Measurements from ENCODE around the gene BEND7.
"Not testable (repeated sequence)": the region's sequence is repeated elsewhere in the genome, so short reads cannot be mapped to it uniquely, and the experiment has no call there.

BEND7 gene, protein sequence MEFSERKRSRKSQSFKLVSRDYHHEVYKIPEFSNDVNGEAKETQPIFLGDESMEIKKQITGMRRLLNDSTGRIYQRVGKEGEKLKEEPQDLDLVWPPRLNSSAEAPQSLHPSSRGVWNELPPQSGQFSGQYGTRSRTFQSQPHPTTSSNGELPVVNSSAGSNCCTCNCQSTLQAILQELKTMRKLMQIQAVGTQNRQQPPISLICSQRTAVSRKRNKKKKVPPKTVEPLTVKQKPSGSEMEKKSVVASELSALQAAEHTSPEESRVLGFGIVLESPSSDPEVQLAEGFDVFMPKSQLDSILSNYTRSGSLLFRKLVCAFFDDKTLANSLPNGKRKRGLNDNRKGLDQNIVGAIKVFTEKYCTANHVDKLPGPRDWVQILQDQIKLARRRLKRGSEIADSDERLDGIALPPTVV

DNA sequence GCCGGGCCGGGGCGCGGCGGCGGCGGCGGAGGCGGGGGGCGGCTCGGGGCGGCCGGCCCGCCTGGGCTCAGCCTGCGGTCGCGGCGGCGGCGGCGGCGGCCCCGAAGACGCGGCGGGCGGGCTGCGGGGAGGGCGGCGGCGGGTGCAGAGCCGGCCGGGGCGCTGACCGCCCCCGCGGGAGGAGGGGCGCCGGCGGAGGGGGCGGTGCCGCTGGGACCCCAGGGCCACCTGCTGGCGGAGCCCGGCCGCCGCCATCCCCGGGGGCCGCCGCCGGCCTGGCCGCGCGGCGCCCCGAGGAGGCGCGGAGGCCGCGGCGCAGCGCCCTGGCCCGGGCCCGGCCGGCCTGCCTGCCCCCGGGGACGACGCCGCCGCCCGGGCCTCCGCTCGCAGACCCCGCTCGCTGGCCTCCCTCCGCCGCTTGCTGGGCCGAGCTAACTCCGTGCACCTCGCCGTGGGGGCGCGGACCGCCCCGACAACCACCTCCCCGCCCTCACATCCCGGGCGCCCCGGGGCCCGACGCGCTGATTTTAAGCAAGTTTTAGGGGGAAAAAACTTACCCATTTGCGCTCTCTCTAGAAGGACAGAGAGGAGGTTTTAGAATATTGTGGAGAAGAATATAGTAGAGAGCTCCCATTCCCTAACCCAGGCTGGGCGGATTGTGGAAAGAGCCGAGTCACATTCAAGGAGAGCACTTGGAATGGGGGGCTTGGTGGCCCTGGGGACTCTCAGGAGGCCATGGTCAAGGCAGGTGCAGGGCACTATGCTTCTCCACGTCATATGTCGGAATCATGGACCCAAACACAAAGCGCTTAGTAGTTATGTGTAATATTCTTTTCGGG is at the start of gene BEND7:
BEND7 (minus strand) TSS at position 140 of the 839 bp plus-strand sequence. CDS start 481 bp downstream, outside the sequence.
- DNase-seq, result no peak

- no peak for DNase-seq
Observed at GRCh38 chr10:13573960-13574359, 45.1 kb upstream of the BEND7 start.

- no peak for DNase-seq
Observed at GRCh38 chr10:13571541-13571940, 42.7 kb upstream of the BEND7 start.

- DNase-seq, result no peak
Observed at GRCh38 chr10:13567030-13567429, 38.2 kb upstream of the BEND7 start.

DNA sequence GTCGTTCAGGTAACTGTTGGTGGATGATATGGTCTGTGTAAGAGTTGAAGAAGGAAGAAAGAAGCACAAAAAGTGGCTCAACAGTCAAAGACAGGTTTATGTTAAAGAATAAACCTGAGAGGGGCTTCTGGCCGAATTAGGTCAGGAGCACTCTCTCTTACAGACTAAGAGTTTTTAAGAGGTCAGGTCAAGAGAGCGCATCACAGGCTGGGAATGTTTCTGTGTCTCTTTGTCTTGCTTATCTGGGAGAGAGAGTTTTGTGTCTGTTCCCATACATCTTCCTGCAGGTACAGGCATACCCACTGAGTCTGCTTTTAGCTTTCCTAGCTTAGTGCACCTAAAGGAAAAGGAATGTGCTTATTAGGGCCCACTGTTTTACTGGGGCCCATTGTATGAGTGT is 35.8 kb upstream of the BEND7 start:
- DNase-seq, result no peak

DNA sequence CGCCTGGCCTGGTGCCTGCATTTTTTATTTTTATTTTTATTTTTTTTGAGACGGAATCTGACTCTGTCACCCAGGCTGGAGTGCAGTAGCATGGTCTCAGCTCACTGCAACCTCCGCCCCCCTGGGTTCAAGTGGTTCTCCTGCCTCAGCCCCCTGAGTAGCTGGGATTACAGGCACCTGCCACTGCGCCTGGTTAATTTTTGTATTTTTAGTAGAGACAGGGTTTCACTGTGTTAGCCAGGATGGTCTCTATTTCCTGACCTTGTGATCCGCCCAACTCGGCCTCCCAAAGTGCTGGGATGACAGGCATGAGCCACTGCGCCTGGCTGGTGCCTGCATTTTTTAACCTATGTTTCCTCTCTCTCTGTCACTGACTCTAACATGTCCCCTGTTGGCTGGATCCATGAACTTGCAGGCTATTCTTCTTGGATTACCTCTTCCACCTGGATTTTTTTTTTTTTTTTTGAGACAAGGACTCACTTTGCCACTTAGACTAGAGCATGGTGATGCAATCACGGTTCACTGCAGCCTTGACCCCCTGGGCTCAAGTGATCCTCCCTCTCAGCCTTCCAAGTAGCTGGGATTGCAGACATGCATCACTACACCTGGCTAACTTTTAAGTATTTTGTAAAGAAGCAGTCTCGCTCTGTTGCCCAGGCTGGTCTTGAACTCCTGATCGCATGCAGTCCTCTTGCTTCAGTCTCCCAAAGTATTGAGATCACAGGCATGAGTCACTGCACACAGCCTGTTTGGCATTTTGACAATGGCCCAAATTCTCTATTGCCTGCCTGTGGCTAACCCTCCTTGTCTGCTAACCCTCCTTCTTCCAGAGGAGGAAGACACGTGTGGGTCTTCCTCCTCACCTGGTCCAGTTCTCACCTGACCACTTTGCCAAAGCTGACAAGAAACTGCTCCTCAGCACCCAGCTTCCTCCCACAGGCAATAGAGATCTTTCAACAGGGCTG is 34.9 kb upstream of the BEND7 start:
- DNase-seq, result no peak

DNA sequence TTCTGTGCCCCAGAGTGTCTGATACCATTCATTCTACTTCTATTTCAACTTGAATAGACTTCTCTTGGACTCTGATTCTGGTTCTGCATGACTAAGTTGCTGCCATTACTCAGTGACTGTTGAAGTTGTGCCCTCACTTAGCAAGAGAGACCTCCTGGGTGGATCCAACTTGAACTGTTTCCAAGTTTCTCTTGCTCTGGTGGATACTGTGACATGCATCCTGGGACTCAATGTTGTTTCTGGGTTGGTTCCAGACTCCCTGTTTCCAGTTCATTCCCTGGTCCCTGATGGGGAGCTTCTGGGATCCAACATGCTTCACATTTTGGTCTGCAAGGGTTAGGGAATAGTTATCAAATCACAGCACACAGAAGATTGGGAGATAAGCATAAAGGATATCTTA is 31.8 kb upstream of the BEND7 start:
- no peak for DNase-seq

GRCh38 chr10:13559124-13559700 is 30.4 kb upstream of the BEND7 start:
- no peak for DNase-seq

- DNase-seq, result no peak
Observed at GRCh38 chr10:13555884-13556510, 27.2 kb upstream of the BEND7 start.

DNA sequence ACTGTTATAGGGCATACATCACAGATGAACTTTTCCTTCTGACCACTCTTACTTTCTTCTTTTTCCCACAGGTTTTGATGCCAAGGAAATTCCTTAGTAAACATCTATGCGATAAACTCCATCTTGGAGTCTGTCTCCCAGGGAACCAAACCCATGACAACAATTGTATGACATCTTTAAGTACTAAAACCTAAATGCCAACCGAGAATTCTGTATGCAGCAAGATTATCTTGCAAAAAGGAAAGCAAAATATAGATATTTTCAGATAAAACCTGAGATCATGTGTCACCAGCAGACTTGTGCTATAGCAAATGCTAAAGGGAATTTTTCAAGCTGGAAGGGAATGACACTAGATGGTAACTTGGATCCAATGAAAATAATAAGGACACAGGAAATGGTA is 22.0 kb upstream of the BEND7 start:
- DNase-seq, result no peak

DNA sequence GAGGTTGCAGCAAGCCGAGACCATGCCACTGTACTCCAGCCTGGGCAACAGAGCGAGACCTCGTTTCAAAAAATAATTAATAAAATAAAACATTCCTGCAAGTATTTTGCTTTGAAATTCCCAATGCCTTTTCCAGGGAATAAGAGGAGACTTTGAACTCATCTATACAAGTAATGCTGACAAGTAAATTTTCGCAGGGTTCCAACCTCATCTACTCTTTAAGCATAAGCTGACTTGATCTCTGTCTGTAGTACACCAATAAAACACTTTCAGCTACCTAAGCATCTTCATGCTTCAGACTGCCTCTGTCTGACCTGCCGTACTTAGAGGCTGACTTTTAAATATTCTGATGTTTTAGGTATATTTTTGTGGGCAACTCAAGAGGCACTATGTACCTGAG is 13.7 kb upstream of the BEND7 start:
- DNase-seq, result no peak

DNA sequence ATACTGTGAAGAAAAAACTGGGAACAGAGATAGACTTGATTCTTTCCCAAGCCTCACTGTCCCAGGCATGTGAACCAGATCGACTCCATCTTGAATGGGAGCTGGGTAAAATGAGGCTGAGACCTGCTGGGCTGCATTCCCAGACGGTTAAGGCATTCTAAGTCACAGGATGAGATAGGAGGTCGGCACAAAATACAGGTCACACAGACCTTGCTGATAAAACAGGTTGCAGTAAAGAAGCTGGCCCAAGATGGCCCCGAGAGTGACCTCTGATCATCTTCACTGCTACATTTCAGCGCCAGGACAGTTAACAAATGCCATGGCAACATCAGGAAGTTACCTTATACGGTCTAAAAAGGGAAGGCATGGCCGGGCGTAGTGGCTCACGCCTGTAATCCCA is 9.2 kb upstream of the BEND7 start:
- DNase-seq, result not testable (repeated sequence)

DNA sequence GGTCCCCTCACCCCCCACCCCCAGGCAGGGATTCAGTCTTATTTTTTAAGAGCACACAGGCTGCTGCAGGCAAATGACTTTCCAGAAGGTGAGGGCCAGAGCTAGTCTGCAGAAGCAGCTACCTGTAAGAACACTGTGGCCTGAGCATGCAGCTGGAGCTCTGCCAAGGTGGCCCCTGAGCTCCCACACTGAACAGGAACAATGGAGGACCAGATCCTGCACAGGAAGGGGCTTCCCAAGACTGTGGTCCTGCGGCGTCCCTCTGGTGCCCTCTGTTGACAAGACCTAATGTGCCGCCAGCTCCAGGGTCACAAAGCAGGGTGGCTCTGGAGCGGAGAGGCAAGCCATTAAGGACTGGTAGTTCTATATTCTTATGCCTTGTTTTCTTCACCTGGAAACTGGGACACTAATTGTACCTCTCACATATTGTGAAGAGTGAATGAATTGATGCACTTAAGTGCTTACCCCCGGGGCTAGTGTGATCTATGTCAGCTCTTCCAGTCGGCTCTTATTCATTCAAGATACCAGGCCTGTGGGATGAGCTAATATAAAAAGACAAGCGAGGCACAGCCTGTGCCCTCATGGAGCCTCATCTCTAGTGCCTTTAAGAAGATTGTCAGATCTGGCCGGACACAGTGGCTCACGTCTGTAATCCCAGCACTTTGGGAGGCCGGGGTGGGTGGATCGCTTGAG is 8.0 kb upstream of the BEND7 start:
- no peak for DNase-seq

GRCh38 chr10:13535346-13535745 is 6.5 kb upstream of the BEND7 start:
- DNase-seq, result no peak

- DNase-seq, result no peak
Observed at GRCh38 chr10:13529714-13529973, 830 bp upstream of the BEND7 start.

GRCh38 chr10:13528123-13528874 is 515 bp downstream of the BEND7 start:
- no peak for DNase-seq

DNA sequence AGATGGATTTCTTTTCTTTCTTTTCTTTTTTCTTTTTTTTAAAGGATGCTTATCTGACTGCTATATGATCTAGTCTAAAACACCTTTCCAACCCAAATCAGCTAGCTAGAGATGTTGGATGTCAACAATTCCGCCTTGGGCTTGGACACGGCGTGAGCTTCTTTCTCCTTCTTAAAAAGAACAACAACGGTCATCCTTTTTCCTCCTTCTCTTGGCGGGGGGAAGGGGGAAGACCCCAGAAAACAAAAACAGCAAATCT is 1.0 kb downstream of the BEND7 start:
- DNase-seq, result no peak

DNA sequence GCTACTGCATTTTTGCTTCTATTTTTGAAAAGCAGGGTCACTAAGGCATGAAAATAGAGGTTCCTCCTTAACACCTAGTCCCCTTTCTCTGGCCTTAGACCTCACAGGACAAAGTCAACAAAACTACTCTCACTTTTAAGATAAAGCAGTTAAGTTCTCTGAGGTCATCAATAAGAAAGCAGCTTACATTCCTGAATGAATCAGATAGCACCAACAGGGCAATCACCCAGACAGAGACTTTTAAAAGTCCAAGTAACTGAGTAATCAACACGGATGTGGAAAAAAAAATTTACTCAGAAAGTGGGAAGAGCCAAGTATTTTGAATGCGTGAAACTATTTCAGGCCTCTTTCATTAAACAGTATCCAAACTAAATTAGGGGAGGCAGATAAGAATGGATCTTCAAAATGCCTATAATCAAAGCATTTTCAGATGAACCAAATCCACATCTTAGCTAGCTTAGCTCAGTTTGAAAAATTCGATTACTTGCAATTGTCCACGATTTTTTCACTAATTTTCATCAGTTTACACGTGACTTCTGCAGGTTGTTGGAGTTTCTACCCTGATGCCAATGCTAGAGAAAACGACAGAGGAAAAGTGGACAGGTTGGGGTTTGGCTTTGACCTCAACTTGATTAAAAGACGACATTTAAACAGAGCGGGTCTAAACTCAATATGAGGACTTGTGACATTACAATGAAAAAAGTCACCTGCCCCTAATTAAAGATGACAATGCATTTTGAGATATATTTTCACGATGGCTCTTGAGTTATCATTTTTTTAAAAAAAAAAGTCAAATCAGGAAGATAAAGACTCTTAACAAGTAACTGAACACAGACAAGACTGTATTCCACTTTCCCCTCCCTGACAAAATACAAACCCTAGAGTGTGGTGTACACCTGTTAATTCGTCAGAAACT is 1.6 kb downstream of the BEND7 start:
- no peak for DNase-seq

GRCh38 chr10:13525663-13526062 is 3.2 kb downstream of the BEND7 start:
- no peak for DNase-seq

GRCh38 chr10:13521026-13521425 is 7.8 kb downstream of the BEND7 start:
- DNase-seq, result no peak
